Measurements from ENCODE around the gene MORN1.

Gene MORN1

DNA sequence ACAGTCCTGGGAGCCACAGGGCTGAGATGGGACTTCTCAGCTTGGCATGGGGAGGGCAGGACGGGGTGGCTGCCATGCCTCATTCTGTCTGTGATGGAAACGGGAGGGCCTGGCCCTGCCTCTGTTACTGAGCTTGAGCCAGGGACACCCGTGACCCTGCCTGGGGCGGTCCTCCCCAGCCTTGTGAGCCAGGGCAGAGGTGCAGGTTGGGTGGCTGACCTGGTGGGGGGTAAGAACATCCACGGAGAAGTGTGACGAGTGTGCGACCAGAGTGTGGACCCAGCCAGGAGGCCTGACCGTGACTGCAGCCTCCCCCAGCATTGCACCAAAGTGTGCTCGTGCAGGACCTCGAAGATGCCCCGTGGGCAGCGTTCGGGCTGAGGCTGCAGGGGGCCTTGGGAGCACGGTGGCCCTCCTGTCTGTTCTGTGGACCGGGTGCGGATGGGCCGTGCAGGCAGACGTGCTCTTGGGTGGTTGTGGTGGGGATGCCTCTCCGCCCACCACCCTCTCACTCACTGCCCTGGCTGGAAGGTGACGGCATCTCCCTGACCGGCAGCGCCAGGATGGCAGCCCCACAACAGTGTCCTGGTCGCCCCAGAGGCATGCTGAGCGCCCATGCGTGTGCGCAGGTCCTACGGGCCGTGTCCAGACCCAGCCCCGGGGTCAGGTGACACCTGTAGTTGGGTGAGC lies 117.8 kb downstream of the MORN1 start:
- DNase-seq (ENCODE audit: low read depth), result no peak

DNA sequence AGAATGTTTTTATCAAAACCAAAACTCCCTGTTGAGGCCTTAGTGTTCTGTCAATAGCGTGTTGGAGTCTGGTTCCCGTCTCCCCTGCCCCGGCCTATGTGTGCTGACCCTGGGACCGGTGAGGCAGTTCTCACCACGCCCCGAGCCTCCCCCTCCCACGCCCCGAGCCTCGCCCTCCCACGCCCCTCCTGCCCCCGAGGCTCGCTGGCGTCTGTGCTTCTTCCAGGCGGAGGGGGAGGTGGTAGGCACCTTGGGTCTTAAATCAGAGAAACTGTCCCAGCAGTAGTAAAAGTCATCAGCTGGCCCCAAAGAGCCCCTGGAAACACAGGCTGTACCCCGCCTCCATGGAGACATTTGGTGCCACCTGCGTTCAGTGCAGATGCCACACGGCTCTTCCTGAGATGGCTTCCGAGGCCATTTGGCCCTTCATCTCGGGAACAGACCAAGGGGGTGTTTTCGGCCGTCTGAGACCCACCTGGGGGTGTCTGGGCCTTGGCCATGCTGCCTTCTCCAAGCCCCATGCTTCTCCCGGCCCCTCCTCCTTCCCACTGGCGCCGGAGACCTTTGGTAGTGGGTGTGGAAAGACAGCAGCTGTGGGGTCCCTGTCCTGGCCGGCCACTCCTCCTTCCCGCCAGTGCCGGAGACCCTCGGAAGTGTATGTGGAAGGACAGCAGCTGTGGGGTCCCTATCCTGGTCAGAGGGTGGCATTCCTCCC lies 118.5 kb downstream of the MORN1 start:
- DNase-seq (ENCODE audit: low read depth), result no peak

- no peak for DNase-seq (ENCODE audit: low read depth)
These were observed 119.3 kb downstream of the MORN1 start for GRCh38 chr1:2271841-2272655.

All from ELR (cell line).